Activated CD8-positive, alpha-beta T cell treated with anti-CD3 and anti-CD28 coated beads for 36 hours (primary cell): Measurements from ENCODE around the gene AFF2. TPM values are rescaled to one million over a fixed set of nuclear protein-coding genes. Genes with fewer than 3 reads are reported as not detected.

Source experiments
- ATAC-seq: fragments of 200-7000 bp; cut with Tn5 transposase; one replicate; pipeline ENCODE4 v1.10.0; 2021; ENCODE audit warnings: mild to moderate bottlenecking, moderate library complexity
- CTCF ChIA-PET: fragments of 350-600 bp; sonication (Branson Sonifier 250); formaldehyde crosslinking; loops from one replicate; lab custom pipeline; 2021; ENCODE audit warnings: antibody characterized with exemption; lab: Charles Lee
- POLR2A ChIA-PET: fragments of 350-600 bp; sonication (Branson Sonifier 250); formaldehyde crosslinking; loops from one replicate; lab custom pipeline; 2021; ENCODE audit warnings: antibody characterized with exemption; lab: Charles Lee
- DNase-seq: peaks from one replicate; pipeline ENCODE4 v3.0.0-alpha.2; 2020
- H3K27ac Mint-ChIP-seq: one replicate; pipeline ENCODE4 v1.8.0; 2021; ENCODE audit warnings: mild to moderate bottlenecking, mixed read lengths
- H3K27me3 Mint-ChIP-seq: one replicate; pipeline ENCODE4 v1.8.0; 2021; ENCODE audit warnings: mixed read lengths
- H3K36me3 Mint-ChIP-seq: one replicate; pipeline ENCODE4 v1.8.0; 2021; ENCODE audit warnings: low read depth, mixed read lengths
- H3K4me1 Mint-ChIP-seq: one replicate; pipeline ENCODE4 v1.8.0; 2021; ENCODE audit warnings: low read depth, mixed read lengths
- H3K4me3 Mint-ChIP-seq: one replicate; pipeline ENCODE4 v1.8.0; 2021; ENCODE audit warnings: mild to moderate bottlenecking, moderate library complexity, mixed read lengths
- H3K9me3 Mint-ChIP-seq: one replicate; pipeline ENCODE4 v1.8.0; 2021; ENCODE audit warnings: mixed read lengths
- CTCF ChIP-seq: fragments of 200-600 bp; IDR thresholded peaks from one replicate; pipeline ENCODE4 v1.8.0; 2022; ENCODE audit warnings: antibody characterized with exemption, mild to moderate bottlenecking
- intact Hi-C: fragments of 100-400 bp; cut with micrococcal nuclease; formaldehyde crosslinking; loops from one replicate; pipeline ENCODE4 v1.10.0; 2022
- total RNA-seq, 2 experiments: library from RNA; stranded (reverse); gene quantifications; one replicate each; pipeline ENCODE4 v1.2.3, GENCODE V29; 2021

The AFF2 gene
- total RNA-seq, 2 experiments from 2014 or later, result 1.3 to 1.7 TPM

DNA sequence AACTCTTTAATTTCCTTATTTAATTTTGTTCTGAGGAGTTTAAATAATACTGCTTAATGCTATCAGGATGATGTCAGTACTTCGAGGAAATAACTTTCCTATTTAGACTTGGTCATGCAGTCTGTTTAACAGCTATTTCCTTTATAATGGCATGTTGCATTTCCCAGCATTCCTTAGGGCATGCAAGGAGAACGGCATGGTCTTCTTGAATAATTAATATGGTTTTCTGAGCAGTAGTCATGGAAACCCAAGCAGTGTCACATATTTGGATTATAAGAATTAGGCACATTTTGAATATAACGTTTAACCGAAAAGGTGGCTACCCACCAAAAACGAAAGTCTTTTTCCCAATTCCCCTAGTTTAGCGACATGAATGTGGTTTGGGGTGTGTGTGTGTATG, 76.0 kb downstream of the AFF2 start:
- no peaks in the 10 kb centered on the region for H3K27me3 Mint-ChIP-seq
- ChIA-PET POLR2A (no interaction called here), CTCF (no interaction called here)
- ATAC-seq (no peak), DNase-seq (no peak)
- no peak for TF ChIP-seq CTCF
- no peaks in the 10 kb centered on the region for H3K36me3 Mint-ChIP-seq
- no peaks in the 10 kb centered on the region for H3K9me3 Mint-ChIP-seq
- H3K27ac Mint-ChIP-seq, result no peak overlapping the region
- no peak overlapping the region for H3K4me3 Mint-ChIP-seq
- intact Hi-C loops, result no loop called here
- no peaks in the 10 kb centered on the region for H3K4me1 Mint-ChIP-seq

DNA sequence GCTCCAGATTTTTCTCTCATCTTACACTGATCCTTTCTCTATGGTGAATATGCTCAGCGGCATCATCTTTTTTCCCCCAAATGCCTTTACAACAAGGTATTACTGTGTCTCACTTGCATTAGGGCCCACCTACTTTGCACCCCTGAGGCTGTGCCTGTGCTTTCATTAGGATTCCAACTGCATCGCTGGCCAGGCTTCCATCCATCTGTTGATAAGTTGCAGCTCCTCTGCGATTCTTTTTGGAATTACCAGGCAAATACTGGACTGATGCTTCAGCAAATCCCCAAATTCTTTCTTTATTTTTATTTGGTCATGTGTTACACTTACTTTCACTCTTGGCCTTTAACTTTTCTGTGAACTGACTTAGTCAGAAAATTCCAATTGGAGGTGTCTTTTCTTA, 77.3 kb downstream of the AFF2 start:
- ChIA-PET POLR2A (no interaction called here), CTCF (no interaction called here)
- H3K27me3 Mint-ChIP-seq, result no peaks in the 10 kb centered on the region
- no peaks in the 10 kb centered on the region for H3K4me1 Mint-ChIP-seq
- H3K27ac Mint-ChIP-seq, result no peak overlapping the region
- intact Hi-C loops, result no loop called here
- no peak for ATAC-seq
- no peaks in the 10 kb centered on the region for H3K36me3 Mint-ChIP-seq
- no peak for DNase-seq
- H3K4me3 Mint-ChIP-seq, result no peak overlapping the region
- H3K9me3 Mint-ChIP-seq, result no peaks in the 10 kb centered on the region
- no peak for TF ChIP-seq CTCF

DNA sequence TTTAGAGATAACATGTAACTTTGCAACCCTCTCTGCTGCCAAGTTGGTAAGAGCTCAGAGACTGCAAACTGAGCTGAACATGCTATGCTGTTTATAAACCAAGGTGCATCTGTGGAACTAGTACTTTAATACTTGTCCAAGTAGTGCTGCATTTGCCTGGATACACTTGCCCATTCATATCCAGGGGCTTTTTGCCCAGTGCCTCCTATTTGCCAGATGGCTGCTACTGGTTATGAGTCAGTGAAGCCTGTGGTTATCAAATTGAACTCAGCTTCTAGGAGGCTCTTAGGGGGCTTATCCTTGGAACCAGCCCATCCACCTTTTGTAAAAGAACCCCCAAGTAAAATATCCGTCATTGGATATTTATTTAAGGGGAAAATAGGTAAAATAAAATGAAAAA, 79.6 kb downstream of the AFF2 start:
- intact Hi-C loops, result no loop called here
- H3K4me1 Mint-ChIP-seq, result no peaks in the 10 kb centered on the region
- H3K27ac Mint-ChIP-seq, result no peak overlapping the region
- ATAC-seq (no peak), DNase-seq (no peak)
- ChIA-PET POLR2A (interaction anchor here (1.1 kb wide), 1 partner anchor 9 kb away, joined by 3 read pairs; no protein-coding TSS in a partner anchor), CTCF (no interaction called here)
- TF ChIP-seq CTCF, result no peak
- H3K4me3 Mint-ChIP-seq, result no peak overlapping the region
- H3K36me3 Mint-ChIP-seq, result no peaks in the 10 kb centered on the region
- H3K9me3 Mint-ChIP-seq, result no peaks in the 10 kb centered on the region
- no peaks in the 10 kb centered on the region for H3K27me3 Mint-ChIP-seq

DNA sequence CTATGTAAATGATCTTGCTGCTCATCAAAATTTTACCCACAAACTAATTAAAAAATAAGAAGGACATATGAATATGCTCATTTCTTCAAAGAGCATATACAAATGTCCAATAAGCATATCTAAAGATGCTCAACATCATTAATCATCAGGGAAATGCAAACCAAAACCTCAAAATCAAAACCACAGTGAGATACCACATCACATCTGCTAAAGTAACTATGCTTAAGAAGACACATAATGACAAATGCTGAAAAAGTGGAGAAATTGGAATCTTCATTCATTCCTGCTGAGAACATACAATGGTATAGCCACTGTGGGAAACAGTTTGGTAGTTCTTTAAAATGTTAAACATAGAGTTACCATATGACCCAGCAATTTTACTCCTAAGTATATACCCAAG, 81.9 kb downstream of the AFF2 start:
- no peaks in the 10 kb centered on the region for H3K36me3 Mint-ChIP-seq
- H3K4me1 Mint-ChIP-seq, result no peaks in the 10 kb centered on the region
- H3K27ac Mint-ChIP-seq, result no peak overlapping the region
- intact Hi-C loops, result no loop called here
- H3K4me3 Mint-ChIP-seq, result no peak overlapping the region
- no peaks in the 10 kb centered on the region for H3K9me3 Mint-ChIP-seq
- H3K27me3 Mint-ChIP-seq, result no peaks in the 10 kb centered on the region
- DNase-seq (no peak), ATAC-seq (no peak)
- ChIA-PET POLR2A (no interaction called here), CTCF (no interaction called here)
- no peak for TF ChIP-seq CTCF

DNA sequence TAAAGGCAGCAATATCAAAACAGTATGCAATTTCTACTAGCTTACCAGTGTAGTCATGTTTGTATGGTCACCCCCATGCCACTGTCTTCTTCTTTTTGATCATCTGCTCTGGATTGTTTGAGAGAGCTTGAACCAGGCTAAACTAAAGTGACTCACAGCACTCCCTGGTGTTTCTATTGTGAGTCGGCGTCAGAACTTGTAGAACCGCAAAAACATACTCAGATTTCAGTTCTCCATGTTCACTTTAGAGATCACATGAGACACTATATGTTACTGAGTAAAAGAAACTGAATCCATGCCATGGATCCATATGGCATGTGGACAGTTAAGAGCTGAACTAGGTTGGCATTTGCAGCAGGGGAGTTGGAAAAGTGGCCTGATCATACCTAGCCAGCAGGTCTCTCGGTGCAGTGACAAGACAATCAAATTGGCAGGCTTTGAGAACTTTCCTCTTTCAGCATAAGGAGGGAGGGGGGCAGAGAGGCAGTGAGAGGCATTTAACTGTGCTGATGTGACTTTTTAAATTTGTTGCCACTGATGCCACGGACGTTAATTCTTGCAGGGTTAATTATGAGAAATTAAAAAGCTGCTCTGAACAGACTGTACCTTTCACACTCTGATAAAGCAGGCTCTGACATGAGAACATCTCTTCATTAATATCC, 88.4 kb downstream of the AFF2 start:
- POLR2A ChIA-PET, result interaction anchor here (1.3 kb wide), 1 partner anchor 8 kb away, joined by 3 read pairs; no protein-coding TSS in a partner anchor
- TF ChIP-seq CTCF, result no peak
- Mint-ChIP-seq H3K27ac (no peak overlapping the region), H3K4me1 (no peaks in the 10 kb centered on the region), H3K27me3 (no peaks in the 10 kb centered on the region), H3K36me3 (no peaks in the 10 kb centered on the region), H3K9me3 (no peaks in the 10 kb centered on the region), H3K4me3 (no peak overlapping the region)
- intact Hi-C loops, result no loop called here
- no peak for ATAC-seq
- no peak for DNase-seq
- CTCF ChIA-PET, result no interaction called here
